Muscle of arm (tissue), 12 donors: Measurements from ENCODE around the gene RUNX2. TPM values are rescaled to one million over a fixed set of nuclear protein-coding genes. Genes with fewer than 3 reads are reported as not detected.

Experiments
- DNase-seq: peaks from one replicate; pipeline ENCODE4 v3.0.0-alpha.2; 2013
- polyA plus RNA-seq, 12 donors: library from polyadenylated mRNA; unstranded; fragments of 120-200 nt; gene quantifications; one replicate each; pipeline ENCODE4 v1.2.1, GENCODE V29; 2013; ENCODE audit not compliant: insufficient read length in 12 of 12

RUNX2 gene
- polyA plus RNA-seq, 12 donors, result 0.34 to 5.9 (median 1.3) TPM; not detected in 1

DNA sequence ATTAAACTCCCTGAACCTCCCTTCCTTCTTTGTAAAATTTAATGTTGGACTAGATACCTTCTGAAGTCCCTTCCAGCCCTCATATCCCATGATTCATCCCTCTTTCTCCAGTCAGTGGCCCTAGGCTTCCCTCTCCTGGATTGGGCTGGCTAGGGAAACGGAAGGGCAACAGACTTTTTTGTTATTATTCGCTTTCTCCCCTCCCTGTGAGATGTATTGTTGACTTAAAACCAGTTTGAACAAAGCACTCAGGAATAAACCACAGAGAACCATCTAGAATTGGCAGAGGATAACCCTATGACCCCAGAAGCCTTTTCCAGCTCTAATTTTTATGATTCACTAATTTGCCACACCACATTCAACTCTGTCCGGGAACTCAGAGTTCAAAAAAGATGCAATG is 289.3 kb downstream of the RUNX2 start:
- no peak for DNase-seq

DNA sequence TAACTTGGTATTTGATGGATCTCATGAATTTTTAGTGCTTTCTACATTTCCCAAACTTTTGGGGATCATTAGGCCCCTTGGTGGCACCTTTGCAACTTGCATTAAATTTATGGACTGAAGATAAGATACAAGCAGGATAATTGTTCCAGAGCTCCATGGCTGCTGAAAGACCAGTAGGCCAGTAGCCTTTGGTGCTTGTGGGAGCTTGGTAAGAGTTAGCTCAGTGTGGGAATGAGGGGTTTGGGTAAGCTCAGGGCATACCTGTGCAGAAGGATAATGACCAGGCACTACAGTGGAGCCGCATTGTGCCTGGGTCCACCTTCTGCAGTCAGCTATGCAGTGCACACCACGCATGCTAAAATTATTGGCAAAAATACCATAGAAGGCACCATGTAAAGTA is 290.1 kb downstream of the RUNX2 start:
- no peak for DNase-seq

DNA sequence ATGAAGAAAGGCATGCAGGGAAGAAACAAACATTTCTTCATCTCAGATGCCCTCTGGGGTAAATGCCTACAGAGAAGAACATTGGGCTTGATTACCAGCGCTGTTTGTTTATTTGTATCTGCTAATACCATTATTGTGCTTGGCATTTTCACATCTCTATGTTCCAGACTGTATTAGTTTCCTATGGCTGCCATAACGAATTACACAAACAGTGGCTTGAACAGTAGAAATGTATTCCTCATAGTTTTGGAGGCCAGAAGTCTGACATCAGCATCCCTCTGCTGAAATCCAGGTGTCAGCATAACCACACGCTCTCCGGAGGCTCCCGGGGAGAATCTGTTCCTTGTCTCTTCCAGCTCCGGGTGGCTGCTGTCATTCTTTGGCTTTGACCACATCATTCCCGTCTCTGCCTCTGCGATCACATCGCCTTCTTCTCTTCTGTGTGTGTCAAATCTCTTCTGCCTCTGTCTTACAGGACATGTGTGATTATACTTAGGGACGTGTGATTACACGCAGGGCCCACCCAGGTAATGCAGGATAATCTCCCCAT is 291.2 kb downstream of the RUNX2 start:
- no peak for DNase-seq

DNA sequence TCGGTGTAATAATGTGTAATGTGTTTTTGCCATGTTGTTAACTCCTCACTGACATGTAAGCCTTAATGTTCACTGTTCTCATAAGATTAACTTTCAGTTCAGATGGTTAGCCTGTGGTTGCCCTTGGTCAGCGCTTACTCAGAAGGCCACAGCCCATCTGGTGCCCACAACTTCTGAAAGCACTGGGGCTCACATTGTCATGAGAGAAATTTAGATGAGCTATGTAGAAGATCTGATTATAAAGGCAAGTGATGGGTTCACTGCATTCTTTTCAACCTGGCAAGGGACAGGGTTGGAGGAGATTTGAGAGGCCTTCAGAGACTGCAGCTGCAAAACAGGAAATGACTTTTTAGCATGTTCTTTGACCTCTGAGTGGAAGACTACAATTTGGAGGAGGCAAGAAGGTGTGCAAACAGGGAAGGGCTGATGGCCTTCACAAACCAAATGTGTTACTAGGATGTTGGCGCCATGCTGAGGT is 291.9 kb downstream of the RUNX2 start:
- DNase-seq, result no peak

DNA sequence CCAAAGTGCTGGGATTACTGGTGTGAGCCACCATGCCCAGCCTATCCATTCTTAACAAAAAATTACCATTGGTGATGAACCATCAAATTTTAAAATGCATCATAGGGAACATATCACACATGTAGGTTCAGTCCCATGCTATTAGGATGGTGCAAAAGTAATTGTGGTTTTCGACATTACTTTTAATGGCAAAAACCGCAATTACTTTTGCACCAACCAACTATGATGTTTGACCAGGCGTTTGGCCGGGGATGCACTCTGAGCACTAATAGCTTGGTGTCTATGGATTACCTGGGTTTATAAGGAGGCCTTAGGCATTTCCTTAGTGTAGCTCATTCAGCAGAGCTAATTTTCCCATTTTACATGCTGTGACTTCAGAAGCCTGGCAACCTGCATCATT is 296.1 kb downstream of the RUNX2 start:
- DNase-seq, result no peak

DNA sequence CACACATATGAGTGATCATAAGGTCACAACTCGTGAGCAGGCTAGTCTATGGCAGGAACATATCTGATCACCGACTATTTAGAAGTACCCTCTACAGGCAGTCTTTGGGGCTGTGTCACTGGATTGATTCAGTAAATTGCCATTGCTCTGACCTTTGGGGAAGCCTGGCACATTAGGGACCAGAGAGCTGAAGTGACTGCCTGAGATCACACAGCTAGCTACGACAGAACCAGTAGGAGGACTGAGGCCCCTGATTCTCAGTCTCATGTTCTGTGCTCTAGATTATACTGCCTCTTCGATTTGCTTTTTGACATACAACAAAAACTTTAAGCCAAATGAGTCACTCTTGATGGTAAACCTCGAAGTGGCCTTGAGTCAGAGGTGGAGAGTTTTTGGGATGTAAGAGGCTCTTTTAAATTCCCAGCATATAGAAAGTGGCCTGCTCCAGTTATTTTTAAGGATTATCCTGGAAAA is 297.1 kb downstream of the RUNX2 start:
- DNase-seq, result no peak

DNA sequence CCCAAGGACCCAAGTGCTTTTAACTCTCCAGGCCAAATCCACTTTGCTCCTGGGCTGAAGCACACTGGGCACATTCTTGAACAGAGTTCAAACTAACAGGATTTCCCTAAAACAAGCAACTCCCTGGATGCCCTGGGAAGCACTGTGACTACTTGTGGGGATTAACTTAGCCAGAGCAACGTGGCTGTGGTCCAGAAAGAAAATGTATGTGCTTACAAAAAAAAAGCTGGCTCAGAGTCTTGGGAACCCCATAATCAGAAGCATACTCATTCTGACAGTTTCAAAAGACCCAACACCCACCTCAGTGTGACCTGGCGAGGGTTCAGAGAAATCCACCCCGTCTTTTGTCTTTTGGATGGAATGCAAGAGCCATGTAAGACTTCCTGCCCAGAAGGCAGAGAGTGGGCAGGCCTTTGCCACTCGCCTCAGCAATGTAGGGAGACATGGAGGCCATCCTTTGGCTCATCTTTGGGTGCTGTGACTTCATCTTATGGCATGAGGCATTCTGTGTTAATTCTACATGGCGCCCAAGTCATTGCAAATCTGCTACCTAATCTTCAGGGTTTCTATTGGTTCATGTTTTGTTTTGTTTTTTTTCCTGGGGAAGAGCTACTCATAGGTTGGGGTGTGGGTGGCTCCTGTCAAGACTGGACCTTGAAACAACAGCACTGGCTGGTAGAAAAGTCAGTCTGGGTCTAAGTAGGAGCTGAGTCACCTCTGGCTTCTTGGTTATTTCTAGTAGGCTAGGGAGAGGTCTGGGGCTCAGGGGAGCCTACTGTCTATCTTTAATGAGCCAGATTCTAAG is 298.2 kb downstream of the RUNX2 start:
- no peak for DNase-seq

DNA sequence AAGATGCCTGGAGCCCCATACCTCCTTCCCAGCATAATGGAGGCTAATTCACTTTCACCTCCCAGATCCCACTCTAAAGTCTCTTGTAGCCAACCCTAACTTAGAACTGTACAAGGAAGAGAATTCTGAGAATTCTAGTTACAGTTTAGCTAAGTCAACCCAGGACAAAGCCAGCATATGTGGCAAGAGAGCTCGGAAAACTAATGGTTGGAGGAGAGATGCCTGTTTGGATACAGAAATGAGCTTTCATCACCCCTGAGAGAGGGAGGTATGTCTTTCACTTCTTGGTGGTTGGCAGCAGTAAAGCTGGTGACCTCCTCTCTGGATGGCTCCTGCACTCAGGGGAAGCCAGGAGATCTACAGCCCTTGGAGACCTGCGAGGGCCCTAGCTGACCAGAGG is 302.2 kb downstream of the RUNX2 start:
- no peak for DNase-seq

DNA sequence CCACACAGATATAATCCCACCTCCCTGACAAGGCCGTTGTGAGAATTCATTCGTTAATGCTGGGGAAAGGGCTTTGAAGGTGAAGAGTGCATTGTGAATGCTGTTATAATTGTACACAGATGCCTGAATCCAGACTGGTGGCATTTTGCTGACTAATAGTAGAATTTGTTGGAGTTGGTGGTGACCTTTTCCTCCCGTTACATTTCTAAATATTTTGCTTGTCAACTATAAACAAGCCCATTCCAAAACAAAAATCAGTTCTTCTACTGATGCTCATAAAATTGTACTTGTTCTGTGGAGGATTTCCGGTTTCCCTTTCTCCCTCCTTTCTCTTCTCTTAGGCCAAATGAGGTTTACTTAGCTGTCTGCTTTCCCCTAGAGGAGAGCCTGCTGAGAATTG is 302.7 kb downstream of the RUNX2 start:
- DNase-seq, result no peak

DNA sequence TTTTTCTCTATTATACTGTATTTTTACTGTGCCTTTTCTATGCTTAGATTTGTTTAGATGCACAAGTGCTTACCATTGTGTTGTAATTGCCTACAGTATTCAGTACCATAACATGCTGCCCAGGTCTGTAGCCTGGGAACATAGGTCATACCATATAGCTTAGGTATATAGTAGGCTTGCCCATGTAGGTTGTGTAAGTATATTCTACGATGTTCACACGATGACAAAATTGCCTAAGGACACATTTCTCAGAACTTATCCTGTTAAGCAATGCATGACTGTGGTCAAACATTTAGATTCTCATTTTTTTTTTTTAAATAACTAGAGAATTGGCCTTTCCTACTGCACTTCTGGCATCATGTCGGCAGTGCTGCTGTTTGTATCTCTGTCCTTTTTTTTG is 303.3 kb downstream of the RUNX2 start:
- no peak for DNase-seq

DNA sequence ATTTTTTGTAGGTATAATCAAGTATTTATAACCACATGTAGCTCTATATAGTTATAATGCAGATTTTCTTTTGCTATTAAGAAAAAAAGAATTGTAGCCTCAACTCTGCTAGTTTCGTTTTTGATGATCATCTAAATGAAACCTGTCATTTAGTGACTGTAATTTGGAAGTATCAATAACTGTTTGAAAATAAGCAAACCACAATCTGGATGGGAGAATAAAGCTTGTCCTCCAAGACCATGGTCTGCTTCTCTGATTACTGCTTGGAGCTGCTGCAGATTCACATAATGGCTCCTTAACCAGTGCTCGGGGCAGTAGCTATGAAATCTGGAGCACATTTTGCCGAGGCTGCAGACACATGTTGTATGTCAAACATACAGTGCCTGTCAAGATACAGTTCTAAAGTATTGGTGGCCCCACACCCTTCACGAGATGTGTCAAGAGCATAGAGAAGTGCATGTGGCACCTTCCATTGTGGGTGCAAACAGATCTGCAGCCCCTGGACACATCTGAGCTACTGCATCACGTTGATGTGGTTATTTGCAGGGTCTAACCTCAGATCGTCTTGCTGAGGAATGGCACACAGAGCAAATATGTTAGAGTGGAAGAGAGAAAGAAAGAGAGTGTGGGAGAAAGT is 305.3 kb downstream of the RUNX2 start:
- no peak for DNase-seq

DNA sequence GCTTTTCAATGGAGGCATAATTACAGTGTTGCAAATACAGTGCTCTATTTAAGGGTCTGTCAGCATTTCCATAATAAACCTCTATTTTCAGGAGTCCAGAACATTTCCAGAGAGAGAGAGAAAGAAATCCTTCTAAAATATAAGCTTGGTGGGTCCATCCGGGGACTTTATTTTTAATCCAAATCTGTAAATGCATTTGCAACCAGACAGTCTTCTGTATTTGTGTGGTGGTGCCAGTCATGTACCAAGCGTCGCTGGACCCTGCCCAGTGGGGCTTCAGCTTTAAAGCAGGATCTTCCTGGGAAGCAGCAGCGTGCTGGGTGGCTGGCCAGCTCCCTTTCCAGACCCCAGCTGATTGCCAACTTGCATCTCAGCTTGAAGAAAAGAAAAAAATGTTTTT is 306.1 kb downstream of the RUNX2 start:
- no peak for DNase-seq

DNA sequence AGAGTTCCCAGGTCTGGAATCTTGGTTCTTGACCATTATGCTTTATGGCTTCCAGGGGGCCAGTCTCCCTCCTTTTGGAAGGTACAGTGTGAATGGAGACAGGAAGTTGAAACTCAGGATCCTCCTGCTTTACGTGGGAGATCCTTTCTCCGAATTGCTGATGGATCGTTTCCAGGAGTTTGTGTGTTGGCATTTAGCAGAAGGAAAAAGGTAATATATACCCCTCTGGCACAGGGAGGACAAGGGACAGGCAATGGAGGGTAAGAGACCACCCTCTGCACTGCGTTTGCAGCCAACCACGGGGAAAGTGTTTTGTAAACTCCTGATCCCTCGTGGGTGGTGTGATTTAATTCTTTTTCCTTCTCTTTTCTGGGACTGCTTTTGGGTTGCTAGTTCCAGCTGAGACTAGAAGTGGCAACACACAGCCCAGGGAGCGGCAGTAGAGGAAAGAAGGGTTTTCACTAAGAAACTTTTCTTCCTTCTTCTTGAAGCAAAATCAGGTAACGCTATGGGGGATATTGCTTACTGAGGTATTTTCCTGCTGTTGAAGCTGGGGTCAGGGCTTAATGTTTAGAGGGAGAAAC is 307.2 kb downstream of the RUNX2 start:
- DNase-seq, result no peak

DNA sequence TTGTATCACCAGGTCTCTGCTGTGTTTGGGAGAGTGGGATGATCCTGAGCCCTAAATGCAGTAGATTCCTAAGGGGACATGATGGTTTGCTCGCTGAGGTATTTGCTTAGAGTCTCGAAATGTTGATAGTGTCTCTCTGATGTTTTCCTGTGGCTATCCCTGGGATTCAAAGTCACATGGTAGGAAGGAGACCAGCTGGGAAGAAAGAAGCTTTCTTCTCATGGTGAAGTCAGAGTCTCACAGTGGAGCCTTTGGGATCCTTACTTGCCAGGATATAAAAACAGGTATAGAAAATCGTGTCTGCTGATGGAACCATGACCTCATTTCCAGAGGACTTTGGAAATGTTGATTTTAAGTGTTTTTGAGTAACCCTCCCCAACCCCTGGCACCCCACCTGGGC is 308.9 kb downstream of the RUNX2 start:
- DNase-seq, result no peak

DNA sequence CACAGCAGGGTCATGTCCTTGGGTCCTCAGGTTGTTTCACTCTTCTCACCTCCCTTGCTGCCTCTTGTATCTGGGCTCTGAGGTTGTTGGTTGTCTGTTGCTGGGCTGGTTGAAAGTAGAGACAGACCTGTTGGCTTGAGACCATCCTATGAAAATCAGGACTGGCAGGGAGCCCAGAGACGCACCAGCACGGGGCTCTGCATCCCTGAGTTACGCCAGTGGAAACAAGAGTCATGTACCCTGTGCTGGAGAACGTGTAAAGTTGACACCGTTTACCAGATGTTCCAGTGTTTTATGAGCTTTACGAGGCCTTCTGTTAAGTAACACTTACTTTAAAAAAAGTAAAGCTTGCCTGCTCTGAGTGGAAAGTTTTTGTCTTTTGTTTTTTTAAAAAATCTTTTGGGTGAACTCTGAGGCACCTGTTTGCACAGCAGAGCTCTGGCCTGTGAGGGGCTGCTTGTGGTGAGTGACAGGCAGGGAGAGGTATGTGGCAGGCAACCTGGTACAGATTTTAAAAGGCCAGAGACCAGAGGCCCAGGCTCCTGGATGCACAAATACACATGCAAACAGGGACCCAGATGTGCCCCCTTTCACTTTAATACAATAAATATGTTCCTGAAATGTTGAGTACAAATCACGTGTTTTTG is 309.6 kb downstream of the RUNX2 start:
- DNase-seq, result no peak

DNA sequence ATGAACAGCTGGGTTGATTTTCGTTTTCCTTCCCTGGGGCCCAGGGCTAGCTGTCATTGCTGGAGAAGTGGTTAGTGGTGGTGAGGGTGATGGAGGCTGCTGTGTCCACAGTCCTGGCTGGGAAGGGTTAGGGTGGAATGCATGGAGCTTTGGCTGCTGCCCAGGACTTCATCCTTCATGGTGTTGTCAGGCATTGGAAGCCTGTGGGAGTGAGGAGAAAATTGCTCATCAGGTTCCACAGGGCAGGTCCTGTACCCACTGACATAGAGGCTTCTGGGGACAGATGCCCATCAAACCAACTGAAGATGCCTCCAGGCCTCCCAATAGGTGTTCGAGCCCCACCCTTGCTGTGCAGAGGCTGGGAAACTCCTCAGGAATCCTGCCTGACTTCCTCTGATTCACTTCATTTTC is 312.0 kb downstream of the RUNX2 start:
- no peak for DNase-seq

DNA sequence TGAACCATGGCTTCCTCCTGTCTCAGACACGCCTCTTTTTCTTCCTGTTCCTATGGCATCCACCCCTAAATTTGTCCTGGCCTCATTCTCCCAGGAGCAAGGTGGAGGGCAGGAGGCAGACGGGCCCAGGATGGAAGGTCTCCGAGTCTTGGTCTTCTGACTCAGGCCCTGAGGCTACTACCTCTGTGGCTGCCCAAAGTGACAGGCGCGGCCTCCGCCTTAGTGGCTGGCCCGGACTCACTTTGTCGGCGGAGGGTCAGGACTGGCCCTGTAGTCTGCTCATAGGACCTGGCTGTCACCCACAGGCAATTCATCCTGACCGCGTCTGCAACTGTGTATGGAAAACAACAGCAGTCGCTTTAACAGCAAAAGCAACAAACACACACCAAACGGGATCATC is 312.7 kb downstream of the RUNX2 start:
- DNase-seq, result no peak

DNA sequence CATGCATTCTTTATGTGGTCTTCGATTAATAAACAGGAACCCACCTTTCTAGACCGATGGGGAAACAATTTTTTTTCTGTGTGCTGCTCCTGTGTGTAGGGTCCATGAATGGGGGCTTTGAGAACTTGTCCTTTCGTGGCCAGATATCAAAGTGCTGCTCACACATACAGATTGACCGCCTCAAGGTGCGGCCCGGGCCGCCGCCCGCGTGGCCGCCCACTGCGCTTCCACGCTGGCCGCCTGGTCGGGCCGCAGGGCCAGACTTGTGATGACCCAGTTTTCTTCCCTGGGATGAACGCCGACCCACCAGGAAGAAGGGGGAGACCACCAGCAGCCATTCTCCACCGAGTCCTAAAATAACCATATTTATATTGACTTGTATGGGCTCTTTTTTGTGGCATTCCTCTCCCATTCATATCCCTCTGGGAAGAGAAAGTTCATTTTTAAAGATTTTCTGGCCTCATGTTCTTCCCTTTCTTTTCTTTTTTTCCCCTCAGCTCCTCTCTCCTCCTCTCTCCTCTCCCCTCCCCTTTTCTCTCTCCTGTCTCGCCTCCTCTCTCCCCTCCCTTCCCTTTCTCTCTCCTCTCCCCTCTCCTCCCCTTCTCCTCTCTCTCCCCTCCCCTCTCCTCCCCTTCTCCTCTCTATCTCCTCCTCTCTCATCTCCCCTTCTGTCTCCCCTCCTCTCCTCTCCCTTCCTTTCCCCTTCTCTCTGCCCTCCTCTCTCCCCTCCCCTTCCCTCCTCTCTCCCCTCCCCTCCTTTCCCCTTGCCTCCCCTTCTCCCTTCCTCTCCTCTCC is 314.4 kb downstream of the RUNX2 start:
- DNase-seq, result no peak

DNA sequence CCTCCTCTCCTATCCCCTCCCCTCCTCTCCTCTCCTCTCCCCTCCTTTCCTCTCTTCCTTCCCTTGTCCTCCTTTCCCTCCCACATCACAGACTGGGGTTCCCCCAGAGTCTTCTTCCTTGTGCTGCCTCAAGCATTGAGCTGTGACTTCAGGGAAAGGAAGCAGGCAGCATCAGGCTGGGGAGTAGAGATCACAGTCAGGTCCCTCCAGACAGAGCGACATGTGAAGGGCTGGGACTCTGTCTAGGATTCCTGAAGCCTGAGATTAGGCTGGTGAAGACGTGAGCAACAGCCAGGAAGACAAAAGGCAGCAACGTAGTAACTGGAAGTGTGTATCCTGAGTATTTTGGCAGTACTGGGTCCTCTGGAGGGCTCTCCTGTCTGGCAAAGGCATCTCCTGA is 315.0 kb downstream of the RUNX2 start:
- no peak for DNase-seq

DNA sequence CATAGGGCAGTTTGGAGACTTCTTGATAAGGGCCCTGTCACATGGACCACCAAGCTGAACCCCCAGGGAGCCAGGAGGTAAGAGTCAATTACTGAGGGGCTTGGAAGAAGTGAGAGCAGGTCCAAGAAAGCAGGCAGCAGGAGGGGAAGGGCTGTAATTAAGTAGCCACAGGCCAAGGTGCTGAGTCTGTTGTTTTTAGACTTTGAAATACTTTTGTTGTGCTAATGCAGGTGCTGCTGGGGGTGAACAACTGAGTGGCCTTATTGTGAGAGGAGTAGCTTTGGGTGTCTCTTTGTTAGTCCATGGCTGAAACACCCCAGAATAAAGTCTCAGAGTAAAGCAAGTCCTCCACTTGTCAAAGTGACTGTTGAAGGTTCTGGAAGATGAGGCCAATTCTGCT is 316.6 kb downstream of the RUNX2 start:
- no peak for DNase-seq

DNA sequence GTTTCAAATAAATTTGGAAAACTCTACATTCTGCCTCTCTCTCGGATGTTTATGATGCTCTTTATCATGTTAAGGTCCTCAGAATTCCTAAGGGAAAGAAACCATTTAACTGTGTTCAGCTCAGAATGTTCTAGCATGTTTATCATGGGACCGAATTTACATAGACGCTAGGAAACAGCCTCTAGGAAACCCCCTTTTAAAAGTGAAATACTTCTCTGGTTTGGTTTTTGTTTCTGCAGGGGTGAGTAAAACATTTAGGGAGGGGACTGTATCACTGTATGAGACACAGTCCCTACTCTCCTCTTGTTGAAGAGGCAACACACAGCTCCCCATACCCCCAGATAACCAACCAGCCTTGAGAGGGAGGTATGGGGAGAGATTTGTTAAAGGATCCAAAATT is 317.2 kb downstream of the RUNX2 start:
- DNase-seq, result no peak
